ENCODE results near the gene TATDN3.

- TF ChIP-seq, protein P1, sequence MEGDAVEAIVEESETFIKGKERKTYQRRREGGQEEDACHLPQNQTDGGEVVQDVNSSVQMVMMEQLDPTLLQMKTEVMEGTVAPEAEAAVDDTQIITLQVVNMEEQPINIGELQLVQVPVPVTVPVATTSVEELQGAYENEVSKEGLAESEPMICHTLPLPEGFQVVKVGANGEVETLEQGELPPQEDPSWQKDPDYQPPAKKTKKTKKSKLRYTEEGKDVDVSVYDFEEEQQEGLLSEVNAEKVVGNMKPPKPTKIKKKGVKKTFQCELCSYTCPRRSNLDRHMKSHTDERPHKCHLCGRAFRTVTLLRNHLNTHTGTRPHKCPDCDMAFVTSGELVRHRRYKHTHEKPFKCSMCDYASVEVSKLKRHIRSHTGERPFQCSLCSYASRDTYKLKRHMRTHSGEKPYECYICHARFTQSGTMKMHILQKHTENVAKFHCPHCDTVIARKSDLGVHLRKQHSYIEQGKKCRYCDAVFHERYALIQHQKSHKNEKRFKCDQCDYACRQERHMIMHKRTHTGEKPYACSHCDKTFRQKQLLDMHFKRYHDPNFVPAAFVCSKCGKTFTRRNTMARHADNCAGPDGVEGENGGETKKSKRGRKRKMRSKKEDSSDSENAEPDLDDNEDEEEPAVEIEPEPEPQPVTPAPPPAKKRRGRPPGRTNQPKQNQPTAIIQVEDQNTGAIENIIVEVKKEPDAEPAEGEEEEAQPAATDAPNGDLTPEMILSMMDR (IDR thresholded peaks at IDR 0.05): no peak
- TF ChIP-seq POLR2A (IDR thresholded peaks at IDR 0.05): no peak
These were observed 25.0 kb downstream of the TATDN3 start for GRCh38 chr1:212816567-212817278.
